Activated CD8-positive, alpha-beta memory T cell treated with anti-CD3 and anti-CD28 coated beads for 48 hours (primary cell): ENCODE results near the gene CD226.
"Not testable (repeated sequence)": the region's sequence is repeated elsewhere in the genome, so short reads cannot be mapped to it uniquely, and the experiment has no call there.

Source experiments
- DNase-seq, 3 experiments: peaks; one replicate each; pipeline ENCODE4 v3.0.0-alpha.2; 2020; ENCODE audit warnings: low read depth in 2 of 3, low spot score in 2 of 3

The CD226 gene

GRCh38 chr18:69947361-69948133, at the start of gene CD226:
Gene CD226, minus strand, starts transcription at chr18:69947873. Its CDS starts 467 bp downstream, at chr18:69947406.
- no peak for DNase-seq

DNA sequence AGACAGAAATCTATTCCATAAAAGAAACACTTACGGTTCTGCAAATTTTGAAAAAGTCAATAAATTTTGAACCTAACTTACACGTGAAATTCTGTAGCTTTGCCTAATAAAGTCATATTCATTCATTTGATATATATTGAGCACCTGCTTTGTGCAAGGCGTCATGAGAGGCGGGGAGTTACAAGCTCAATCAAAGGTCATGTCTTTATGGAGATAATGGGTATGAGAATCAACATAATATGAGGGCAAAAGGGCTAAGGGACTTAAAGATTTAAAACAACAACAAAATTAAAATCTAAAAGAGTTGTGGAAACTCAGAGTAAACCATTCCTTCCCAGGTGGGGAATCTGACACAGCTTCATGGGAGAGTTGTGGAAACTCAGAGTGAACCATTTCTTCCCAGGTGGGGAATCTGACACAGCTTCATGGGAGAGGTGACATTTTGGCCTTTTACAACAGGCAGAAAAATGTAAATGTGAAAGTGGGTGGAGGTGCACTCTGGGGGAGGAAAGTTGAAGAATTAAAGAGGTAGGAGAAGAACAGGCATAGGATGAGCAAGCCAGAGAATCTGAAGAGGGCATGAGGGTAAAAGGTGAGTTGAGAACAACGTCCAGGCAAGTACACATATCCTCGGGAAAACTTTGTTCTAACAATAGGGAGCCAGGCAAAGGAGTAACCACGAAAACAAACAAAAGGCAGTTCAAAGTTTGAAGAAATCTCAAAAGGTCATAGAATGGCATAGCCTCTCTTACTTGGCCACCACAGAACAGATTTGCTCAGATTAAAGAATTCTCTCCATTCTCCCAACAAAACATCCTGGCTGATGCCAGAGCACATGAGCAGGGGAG, 49.5 kb upstream of the CD226 start:
- no peak for DNase-seq

- no peak for DNase-seq
Measured at GRCh38 chr18:69996417-69996816, 48.7 kb upstream of the CD226 start.

DNA sequence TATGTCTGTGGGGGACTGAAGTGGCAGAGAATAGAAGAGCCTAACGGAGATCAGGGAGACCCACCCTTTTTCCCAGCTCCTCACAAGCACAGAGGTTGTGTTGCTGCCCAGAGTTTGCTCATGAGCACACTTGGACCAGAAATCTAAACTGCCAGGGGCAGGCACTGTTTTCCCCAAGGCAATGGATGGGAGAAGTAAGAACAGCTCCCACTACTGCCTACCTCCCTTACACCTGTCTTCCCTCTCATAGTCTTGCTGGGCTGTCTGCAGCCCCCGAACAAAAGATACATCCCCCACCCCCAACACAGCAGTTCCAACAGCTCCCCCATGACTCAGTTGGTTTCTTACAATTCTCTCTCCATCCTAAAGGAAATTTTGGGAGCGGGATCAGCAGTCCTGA, 48.1 kb upstream of the CD226 start:
- DNase-seq, result no peak

DNA sequence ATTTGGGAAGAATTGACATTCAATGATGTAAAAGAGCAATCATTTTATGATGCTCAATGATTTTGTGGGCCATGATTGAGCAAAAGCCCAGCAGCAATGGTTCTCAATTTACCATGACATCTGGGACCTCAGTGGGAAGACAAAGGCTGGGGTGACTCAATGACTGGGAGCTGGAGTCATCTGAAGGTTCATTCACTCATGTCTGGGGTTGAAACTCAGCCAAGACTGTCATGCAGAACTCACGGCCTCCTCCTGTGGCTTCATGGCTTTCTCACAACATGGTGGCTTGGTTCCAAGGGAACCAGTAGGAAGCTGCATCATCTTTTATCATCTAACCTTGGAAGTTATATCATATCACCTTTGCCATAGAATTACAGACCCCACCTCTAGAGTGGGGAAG, 45.1 kb upstream of the CD226 start:
- no peak for DNase-seq

DNA sequence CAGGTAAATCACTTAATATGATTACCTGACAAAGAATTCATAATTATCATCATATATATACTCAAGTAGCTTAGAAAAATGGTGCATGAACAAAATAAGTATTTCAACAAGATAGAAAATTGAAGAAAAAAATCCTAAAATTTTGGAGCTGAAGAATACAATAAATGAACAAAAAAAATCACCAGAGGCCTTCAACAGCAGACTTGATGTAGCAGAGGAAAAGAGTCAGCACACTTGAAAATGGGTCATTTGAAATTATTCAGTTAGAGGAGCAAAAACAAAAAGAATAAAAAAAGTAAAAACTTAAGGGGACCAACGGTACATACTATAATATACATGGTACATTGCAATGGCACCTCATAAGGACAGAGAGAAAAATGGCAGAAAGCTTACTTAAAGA, 40.2 kb upstream of the CD226 start:
- DNase-seq, result no peak

DNA sequence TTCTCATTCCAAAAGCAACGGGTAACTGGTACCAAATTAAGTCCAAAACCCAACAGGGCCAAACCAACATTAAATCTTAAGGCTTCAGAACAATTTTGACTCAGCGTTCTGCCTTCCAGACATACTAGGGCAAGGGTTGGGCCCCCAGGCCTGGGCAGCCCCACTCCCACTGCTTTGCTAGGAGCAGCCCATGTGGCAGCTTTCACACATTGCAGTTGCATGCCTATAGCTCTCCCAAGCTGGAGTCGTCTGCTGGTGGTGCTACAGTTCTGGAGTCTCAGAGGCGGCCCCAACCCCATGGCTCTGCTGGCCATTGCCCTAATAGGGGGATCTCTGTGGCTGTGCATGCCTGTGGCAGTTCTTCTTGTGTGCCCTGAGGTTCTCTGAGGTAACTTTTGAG, 37.6 kb upstream of the CD226 start:
- DNase-seq, result no peak

GRCh38 chr18:69982417-69982816, 34.7 kb upstream of the CD226 start:
- no peak for DNase-seq

DNA sequence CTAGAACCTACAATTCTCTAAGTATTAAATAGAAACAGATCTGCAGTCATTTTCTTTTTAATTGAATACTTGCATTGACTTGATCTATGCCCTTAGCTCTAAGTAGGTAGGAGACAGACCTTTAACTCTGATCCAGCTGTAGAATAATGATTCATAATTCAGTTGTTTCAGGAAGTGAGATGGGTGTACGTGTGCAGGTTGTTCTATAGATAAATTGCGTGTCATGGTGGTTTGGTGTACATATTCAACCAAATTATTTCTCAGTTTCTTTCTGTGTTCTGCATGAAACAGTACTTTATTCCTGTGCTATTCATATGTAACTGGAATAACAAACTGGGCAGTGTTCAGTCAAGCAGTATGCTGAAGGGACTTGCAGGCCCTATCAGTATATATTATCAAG, 34.3 kb upstream of the CD226 start:
- DNase-seq, result no peak

DNA sequence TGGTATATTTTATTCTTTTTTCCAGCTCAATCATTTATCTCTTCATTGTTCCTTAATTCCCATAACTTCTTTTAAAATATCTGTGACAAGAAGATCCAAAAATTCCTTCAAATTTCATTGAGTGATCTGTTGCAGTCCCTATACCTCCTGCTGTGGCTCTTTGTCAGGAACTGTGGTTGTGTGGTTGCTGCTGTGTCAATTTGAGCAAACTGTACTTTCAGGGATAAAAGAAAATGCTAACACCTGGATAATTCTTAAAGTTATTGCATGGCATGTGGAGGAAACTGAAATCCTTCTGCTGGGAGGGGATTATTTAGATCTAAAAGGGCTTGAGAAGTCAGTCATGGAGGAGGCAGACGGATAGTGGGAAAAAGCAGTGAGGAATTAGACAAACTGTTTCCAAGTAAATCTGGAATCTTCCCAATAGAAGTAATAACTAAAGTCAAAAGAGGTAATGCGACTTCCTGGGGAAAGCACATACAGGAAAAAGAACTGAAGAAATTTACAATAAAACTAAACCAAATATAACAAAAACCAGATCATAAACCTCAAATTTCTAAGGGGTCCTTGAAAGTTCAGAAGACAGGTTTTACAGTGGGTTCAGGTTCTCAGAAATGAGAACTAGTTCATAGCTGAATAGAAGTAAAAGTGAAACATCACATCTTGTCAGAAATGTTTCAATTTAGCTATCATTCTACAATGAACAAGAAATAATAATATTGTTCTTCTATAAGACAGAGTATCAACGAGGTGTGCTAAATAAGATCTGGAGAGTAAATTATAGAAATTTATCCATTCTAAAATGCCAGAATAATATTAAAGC, 33.5 kb upstream of the CD226 start:
- no peak for DNase-seq

DNA sequence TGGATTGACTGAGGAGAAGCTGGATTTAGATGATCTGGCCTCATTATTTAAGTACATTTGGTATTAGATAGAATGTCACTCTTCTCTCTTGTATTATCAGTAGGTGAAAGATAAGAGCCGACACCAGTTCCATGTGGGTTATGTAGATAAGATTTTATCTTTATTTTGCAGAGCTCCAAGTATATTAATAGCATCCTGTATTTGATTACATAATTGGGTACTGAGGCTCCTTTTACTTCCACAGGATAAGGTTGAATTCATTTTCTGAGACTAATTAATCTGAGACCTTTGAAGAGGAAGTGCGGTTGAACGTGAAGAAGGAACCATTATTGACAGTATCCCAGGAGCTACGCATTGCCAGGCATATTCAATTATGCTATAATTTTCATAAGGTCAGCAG, 32.8 kb upstream of the CD226 start:
- no peak for DNase-seq

DNA sequence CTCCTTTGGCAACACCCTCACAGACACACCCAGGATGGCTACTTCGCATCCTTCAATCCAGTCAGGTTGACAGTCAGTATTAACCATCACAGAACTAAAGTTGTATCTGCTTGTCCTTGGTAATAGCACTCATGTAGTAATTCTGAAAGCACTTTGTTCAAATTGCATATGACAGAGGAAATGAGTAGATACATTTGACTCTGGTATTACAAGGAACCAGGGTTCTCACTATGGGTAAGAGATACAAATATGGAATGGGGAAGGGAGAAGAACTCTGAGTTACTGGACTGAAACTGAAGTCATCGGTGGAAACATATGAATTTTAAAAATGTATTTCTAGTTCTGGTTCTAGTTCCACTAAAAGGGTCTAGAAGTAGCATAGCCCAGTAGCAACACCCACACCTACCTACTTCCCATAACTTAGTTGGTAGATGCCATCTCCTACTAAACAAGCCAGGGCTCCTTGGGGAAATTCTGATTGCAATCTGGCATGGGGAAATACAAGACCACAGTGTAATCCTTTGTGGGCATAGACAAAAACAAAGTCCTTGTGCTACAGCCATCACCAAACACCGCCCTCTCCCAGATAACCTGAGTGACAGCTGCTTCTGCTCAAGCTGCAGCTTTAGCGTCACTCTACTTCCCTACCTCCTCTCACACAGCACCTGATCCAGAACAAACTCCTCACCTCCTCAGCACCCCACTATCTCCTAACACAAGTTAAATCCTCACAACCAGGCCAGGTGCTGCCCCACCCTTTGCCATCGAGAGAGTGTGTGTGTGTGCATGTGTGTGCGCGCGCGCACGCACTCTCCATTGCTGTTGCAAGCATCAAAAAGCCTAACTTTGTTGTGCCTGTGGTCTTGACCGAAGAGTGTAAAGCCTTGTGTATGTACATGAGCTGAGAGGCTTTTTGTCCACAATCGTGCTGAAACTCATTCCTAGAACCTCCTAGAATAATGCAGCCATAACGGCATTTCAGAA, 31.4 kb upstream of the CD226 start:
- DNase-seq, result no peak

GRCh38 chr18:69975294-69975693, 27.6 kb upstream of the CD226 start:
- not testable (repeated sequence) for DNase-seq

GRCh38 chr18:69974365-69974764, 26.7 kb upstream of the CD226 start:
- DNase-seq, result no peak

- DNase-seq, result no peak
Measured at GRCh38 chr18:69969491-69969890, 21.8 kb upstream of the CD226 start.

GRCh38 chr18:69968039-69968438, 20.4 kb upstream of the CD226 start:
- no peak for DNase-seq

- DNase-seq, result no peak
Measured at GRCh38 chr18:69963196-69963595, 15.5 kb upstream of the CD226 start.

- DNase-seq, result no peak
Measured at GRCh38 chr18:69961718-69962117, 14.0 kb upstream of the CD226 start.

DNA sequence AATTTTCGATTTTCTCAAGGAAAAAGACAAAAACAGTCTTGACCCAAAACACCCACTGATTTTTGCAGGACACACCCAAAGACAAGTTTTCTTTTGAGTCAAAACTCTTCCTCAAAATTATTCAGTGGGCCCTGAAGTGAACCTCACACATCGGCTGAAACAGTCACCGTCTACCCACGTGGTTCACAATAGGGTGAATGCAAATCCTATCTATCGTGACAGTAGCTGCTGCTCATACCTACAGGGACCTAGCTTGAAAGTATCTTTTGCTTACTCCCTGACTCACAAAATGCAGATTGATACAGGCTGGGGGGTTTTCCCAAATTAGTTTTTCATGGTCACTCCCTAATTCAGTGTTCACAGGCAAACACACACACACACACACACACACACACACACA, 10.7 kb upstream of the CD226 start:
- DNase-seq, result no peak

- no peak for DNase-seq
Measured at GRCh38 chr18:69957747-69958146, 10.1 kb upstream of the CD226 start.
